NCI-H526 treated with DMSO at 0.1 percent for 48 hours (cell line): ENCODE measurements around the gene RASGRF2.
"Not testable (repeated sequence)": the region's sequence is repeated elsewhere in the genome, so short reads cannot be mapped to it uniquely, and the experiment has no call there.

Experiments used
- DNase-seq: peaks from one replicate; lab custom pipeline; 2025; lab: John Stamatoyannopoulos, UW

The RASGRF2 gene

GRCh38 chr5:81069990-81070389, 109.8 kb downstream of the RASGRF2 start:
- no peak for DNase-seq

DNA sequence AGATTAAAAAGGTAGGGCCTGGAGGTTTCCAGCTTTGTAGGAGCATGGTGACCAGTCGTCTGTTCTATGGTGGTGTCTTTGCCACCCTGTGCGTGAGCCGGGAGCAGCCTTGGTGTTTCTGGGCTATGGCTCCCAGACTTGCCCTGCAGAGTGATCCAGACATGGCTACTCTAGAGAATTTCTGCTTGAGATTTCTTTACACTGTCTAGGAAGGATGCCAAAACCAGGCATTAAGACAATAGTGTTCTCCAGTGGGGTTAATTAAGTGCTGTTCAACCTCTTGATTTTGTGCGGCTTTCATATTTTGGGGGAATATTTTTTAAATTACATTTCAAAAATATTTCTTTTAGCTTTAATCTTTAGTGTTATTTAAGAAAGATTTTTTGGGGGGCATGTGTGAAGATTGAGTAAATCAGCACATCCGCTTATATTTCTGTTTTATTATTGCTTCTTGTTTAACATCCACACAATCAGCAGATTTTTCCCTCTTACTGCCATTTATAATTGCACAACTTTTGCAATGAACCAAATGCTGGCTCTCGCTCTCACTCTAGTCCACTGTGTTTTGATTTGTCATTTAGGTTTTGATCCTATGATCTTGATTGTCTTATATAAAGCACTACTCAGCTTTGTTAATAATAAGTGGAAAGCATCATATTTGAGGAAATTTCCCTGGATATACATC, 110.5 kb downstream of the RASGRF2 start:
- no peak for DNase-seq

GRCh38 chr5:81075041-81075440, 114.9 kb downstream of the RASGRF2 start:
- DNase-seq = no peak

DNA sequence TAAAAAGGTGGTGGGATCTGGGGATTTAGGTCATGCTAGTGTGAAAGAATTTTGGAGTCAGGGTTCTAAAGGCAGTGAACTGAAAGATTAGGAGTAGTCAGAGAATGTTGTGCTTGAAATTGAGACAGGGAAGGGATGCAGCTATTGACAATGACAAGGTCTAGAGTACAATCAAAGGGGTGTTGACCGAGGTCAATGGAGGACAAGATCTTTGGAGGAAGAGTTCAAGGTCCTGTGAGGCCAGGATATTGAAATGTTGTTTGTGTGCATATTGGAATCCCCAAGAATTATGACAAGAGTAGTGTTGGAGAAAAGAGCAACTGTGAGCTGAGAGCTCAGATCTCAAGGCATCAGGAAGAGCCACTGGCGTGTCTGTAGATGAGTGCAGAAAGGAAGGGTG, 116.9 kb downstream of the RASGRF2 start:
- DNase-seq = no peak

DNA sequence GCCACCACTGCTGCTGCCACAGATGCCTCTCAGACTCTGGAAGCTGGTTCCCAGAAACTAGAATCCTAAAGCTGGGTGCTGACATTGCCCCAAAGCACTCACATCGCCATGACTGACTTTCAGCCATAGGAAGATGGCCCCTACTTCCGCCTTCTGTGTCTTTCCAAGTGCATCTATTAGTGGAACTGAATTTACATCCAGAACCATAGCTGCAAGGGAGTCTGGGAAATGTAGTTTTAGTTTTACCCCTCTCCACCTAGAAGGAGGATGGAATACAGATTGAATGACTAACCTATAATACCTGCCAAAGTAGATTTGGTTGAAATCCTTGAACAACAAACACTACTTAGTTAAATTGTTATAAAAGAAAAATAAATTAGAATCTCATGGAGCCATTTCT, 118.8 kb downstream of the RASGRF2 start:
- DNase-seq = no peak

DNA sequence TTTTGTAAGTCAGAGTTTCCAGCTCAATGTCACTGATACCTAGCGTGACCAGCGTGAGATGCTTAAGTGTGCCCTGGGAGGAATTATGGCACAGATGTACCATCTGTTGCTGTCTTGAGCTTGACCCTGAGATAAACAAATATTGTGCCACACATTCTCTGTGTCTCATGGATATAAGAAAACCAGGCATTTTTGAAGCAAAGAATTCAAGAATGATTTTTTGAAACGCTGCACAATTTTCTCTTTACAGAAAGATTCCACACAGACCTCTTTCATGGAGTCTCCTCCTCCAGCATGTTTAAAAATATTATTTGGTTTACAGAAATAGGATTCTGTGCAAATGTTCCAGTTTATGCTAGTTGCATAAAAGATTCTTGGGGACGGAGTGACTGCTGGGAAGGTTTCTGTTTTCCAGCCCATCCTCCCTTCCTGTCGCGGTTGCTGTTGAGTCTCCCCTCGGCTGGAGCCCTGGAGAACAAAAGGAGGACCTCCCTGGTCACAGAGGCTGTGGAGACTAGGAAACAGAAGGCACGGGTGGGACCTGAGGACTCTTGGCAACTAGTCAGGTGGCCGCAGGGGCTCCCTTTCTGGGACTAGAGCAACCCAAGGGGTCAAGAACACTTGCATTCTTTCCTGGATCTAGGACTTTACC, 120.8 kb downstream of the RASGRF2 start:
- DNase-seq = no peak

- no peak for DNase-seq
Observed at GRCh38 chr5:81081461-81081835, 121.3 kb downstream of the RASGRF2 start.

DNA sequence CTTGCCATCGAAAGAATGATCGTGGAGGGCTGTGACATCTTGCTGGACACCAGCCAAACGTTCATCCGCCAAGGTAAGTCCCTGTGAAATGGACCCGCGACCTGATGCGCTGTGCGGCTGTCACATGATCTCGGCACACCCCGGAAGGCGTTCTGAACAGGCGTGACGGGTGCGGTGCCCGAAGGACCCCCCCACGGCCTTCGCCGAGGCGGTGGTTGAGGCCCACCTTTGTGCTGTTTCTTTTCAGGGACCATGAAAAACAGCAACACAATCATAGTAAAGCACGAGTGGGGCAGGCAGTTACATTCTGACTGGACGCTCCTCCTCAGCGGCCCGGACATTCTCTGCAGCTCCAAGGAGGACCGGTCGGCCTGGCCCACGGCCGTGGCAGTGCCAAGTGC, 126.7 kb downstream of the RASGRF2 start:
- DNase-seq = no peak

DNA sequence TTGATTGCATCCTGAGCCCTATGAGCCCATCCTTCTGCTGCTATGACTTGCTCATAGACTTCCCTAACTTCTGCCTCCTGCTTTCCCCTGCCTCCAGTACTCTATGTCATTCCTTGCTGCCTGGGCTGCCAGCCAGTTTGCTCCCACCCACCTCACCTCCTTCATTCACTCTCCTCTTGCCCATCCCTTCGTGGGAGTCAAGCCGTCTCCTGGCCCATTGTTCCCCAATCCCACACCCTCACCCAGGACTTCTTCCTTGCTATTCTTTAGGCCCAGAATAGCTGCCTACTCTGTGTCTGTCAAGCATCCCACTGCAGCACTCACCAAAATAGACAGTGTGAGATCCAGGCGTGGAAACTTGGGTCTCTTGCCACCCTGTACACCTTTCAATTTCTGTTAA, 131.0 kb downstream of the RASGRF2 start:
- no peak for DNase-seq

DNA sequence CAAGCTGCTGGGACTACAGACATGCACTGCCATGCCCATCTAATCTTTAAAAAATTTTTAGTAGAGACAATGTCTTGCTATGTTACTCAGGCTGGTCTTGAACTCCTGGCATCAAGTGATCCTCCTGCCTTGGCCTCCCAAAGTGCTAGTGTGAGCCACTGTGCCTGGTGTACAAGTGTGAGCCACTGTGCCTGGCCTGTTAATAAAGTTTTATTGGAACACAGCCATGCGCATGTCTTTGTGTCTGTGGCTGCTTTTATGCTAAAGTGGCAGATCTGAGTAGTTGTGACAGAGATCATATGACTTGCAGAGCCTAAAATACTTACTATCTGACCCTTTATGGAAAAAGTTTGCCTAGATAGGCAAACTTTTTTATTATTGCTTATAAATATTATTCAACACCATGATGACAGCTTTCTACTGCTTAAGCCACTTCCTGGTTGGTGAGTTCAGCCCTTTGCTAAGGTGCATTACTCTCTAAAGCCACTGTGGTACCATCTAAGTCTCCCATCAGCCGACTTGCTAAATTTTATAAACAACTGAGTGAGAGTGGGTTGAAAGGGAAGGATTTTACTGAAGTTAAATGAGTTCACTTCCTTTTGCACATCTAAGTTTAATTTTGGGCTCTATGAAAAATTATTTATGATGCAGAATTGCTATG, 133.5 kb downstream of the RASGRF2 start:
- no peak for DNase-seq

GRCh38 chr5:81095835-81096234, 135.7 kb downstream of the RASGRF2 start:
- DNase-seq = no peak

DNA sequence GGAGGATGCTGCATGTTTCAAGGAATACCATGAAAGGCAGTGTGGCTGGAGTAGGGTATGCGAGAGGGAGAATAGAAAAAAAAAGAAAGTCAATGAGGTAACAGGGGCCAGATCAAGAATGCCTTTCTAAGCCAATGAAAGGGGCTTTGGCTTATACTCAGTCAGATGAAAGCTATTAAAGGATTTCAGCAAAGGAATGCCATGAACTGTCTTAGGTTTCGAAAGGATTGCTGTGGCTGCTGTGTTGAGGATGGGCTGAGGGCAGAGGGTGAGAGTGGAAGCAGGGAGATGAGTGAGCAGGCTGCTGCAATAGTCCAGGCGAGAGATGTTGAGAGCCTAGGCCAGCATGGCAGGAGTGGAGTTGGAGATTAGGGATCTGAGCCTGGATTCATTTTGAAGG, 137.6 kb downstream of the RASGRF2 start:
- no peak for DNase-seq

- DNase-seq = no peak
Observed at GRCh38 chr5:81105261-81105877, 145.2 kb downstream of the RASGRF2 start.

- no peak for DNase-seq
Observed at GRCh38 chr5:81115261-81115660, 155.1 kb downstream of the RASGRF2 start.

- DNase-seq = no peak
Observed at GRCh38 chr5:81117566-81117965, 157.4 kb downstream of the RASGRF2 start.

DNA sequence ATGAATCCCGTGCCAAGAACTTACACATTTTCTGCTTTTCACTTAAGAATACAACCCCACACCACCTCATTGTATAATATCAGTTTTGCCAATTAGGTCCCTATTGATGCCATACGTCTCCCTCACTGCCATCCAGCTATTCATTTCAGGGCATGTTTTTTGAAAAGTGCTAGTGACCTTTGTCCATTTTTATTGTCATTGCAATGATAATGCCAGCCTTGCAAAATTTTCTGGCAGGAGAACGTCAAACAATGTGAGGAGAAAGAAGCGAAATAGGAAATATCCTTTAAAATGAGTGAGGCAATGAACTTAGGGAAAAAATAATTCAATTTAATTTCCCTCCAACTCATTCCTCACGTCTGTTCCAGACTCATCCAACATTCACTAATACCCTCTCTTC, 161.1 kb downstream of the RASGRF2 start:
- DNase-seq = no peak

GRCh38 chr5:81121836-81122630, 161.9 kb downstream of the RASGRF2 start:
- no peak for DNase-seq

GRCh38 chr5:81124689-81125088, 164.5 kb downstream of the RASGRF2 start:
- not testable (repeated sequence) for DNase-seq

DNA sequence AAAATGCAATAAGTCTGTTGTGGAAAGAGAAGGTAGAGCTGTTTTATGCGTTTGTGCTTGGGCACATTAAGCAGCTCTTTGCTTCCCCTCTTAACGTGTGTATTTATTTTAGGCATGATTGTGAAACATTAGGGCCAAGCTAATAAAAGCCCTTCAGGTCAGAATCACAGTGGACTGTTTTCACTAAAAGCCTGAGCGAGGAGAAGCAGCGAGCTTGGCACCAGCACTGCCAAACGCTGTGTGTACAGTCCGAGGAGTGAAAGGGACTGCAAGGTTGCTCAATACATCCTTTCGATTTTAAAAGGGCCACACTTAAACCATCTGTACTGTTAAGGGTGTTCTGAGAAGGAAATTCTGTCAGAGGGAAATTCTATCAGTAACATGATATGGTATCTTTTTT, 165.8 kb downstream of the RASGRF2 start:
- no peak for DNase-seq

DNA sequence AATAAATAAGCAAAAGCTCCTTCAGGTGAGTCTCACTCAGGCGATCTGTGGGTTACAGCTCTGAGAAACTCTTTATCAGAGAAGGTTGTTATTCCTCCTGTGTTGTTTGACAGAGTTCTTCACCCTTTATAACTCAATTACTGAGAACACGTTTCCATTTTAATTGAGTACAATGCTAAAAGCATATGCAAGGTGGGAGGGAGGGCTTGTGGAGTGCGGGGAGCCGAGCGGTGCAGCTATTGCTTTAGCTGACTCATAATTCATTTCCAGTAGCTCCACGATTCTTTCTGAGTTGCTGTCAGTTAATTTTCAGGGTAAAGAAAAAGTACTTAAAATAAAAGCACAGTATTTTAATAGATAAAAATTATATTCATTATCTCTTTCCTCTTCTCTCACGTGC, 168.3 kb downstream of the RASGRF2 start:
- no peak for DNase-seq

DNA sequence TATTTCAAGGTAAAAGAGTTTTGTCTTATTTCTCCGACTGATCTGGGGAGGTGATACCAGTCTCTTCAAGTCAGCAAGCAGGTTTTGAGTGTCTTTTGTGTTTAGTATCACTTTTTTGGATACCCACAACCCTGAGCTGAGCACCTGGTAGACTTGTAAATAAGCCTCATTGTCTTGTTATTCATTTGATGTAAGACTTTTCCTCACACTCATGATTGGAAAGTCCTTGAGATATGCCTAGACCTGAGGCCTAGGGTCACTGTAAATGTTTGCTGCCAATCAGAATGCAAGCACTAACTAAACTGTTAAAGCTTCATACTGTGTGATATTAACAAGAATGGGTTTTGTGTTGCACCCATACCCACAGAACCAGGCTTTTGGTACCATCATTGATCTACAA, 172.2 kb downstream of the RASGRF2 start:
- no peak for DNase-seq

GRCh38 chr5:81134066-81134465, 173.9 kb downstream of the RASGRF2 start:
- no peak for DNase-seq
